Measurements from ENCODE around the gene KLHDC3. TPM values are rescaled to one million over a fixed set of nuclear protein-coding genes. Genes with fewer than 3 reads are reported as not detected.

Gene KLHDC3
- total and polyA plus RNA-seq, 2 of the 13 experiments (the other 11 are each of a cell fraction or from before 2014, with no cell fraction given), result 78.3 to 91.5 TPM

- no peak for TF ChIP-seq ZNF343 (CRISPR knock-in tag; IDR thresholded peaks at IDR 0.05)
- peak; percentile 85 for TF ChIP-seq KLF11 (CRISPR knock-in tag; IDR thresholded peaks at IDR 0.05)
- peak; percentile 33; the same call in 1 of the 2 replicates for TF ChIP-seq CTCF (CRISPR knock-in tag; IDR thresholded peaks at IDR 0.05)
- peak; percentile 70; the same call in 1 of the 2 replicates for TF ChIP-seq CREM (IDR thresholded peaks at IDR 0.05)
- no peak for TF ChIP-seq CREM (CRISPR knock-in tag; IDR thresholded peaks at IDR 0.05)
- TF ChIP-seq ZNF326 (CRISPR knock-in tag; IDR thresholded peaks at IDR 0.05; ENCODE audit: borderline replicate concordance), result no peak
- TF ChIP-seq DBP (CRISPR knock-in tag; IDR thresholded peaks at IDR 0.05; ENCODE audit: not compliant biosample characterization), result no peak
- TF ChIP-seq ETS1 (CRISPR knock-in tag; IDR thresholded peaks at IDR 0.05), result no peak
- no peak for TF ChIP-seq POLR2AphosphoS2 (IDR thresholded peaks at IDR 0.05; ENCODE audit: low read depth, low read length)
- TF ChIP-seq ZNF782 (CRISPR knock-in tag; IDR thresholded peaks at IDR 0.05; ENCODE audit: borderline replicate concordance), result no peak
- TF ChIP-seq ZNF335 (CRISPR knock-in tag; IDR thresholded peaks at IDR 0.05), result peak; percentile 66; the same call in 1 of the 2 replicates
- no peak; the same call in 1 of the 2 replicates for TF ChIP-seq MYNN (CRISPR knock-in tag; IDR thresholded peaks at IDR 0.05; ENCODE audit: low read depth)
- peak; percentile 63 for TF ChIP-seq ZNF441 (CRISPR knock-in tag; IDR thresholded peaks at IDR 0.05; ENCODE audit: borderline replicate concordance)
- TF ChIP-seq ZNF503 (CRISPR knock-in tag; IDR thresholded peaks at IDR 0.05), result no peak
- TF ChIP-seq KAT2B (IDR thresholded peaks at IDR 0.05; ENCODE audit: borderline replicate concordance, low read depth, low read length), result no peak
- TF ChIP-seq ZNF616 (CRISPR knock-in tag; IDR thresholded peaks at IDR 0.05; ENCODE audit: low read depth), result no peak
- TF ChIP-seq LCORL (IDR thresholded peaks at IDR 0.05), result no peak
- peak; percentile 66; the same call in 1 of the 2 replicates for TF ChIP-seq LCORL (CRISPR knock-in tag; IDR thresholded peaks at IDR 0.05)
- TF ChIP-seq HMGXB3 (CRISPR knock-in tag; IDR thresholded peaks at IDR 0.05; ENCODE audit: borderline replicate concordance), result peak; percentile 70; the same call in 1 of the 2 replicates
- no peak for TF ChIP-seq ZNF136 (CRISPR knock-in tag; IDR thresholded peaks at IDR 0.05; ENCODE audit: low read depth)
These were observed 35.1 kb upstream of the KLHDC3 start, which contains the start of gene PEX6 (continued) for GRCh38 chr6:42978839-42979522.
